ENCODE measurements around the gene STK33. TPM values are rescaled to one million over a fixed set of nuclear protein-coding genes. Genes with fewer than 3 reads are reported as not detected.

The STK33 gene
- total RNA-seq, 1 donor from 2014 or later: 3.4 TPM

DNA sequence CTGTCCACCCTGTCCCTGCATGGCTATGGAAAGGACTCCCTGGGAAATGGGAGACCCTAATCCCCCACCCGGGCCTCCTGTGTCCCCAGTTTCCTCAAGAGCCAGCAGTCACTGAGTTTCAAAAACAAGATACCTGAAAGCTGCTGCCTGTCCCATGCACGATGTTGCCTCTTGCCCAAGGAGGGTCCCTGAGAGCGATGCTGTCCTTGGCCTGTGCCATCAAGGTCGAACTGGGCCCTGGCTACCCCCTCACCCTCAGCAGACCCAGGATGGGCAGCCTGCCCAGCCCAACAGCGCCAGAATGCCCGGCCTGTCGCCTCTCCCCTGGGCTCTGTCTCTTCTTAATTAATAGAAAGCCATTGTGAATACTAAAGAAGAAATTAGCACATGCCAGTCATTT lies 225.8 kb downstream of the STK33 start:
- DNase-seq (ENCODE audit: low spot score): peak; percentile 68
- Mint-ChIP-seq H3K27me3 (ENCODE audit: low read depth) (peaks cover 13% of the 10 kb centered on the region), H3K27ac (ENCODE audit: unreplicated experiment) (no peak overlapping the region), H3K36me3 (ENCODE audit: low read depth) (no peaks in the 10 kb centered on the region), H3K9me3 (ENCODE audit: low read depth) (no peaks in the 10 kb centered on the region), H3K4me3 (ENCODE audit: unreplicated experiment) (no peak overlapping the region), H3K4me1 (ENCODE audit: low read depth) (no peaks in the 10 kb centered on the region)
- TF ChIP-seq, protein P1, sequence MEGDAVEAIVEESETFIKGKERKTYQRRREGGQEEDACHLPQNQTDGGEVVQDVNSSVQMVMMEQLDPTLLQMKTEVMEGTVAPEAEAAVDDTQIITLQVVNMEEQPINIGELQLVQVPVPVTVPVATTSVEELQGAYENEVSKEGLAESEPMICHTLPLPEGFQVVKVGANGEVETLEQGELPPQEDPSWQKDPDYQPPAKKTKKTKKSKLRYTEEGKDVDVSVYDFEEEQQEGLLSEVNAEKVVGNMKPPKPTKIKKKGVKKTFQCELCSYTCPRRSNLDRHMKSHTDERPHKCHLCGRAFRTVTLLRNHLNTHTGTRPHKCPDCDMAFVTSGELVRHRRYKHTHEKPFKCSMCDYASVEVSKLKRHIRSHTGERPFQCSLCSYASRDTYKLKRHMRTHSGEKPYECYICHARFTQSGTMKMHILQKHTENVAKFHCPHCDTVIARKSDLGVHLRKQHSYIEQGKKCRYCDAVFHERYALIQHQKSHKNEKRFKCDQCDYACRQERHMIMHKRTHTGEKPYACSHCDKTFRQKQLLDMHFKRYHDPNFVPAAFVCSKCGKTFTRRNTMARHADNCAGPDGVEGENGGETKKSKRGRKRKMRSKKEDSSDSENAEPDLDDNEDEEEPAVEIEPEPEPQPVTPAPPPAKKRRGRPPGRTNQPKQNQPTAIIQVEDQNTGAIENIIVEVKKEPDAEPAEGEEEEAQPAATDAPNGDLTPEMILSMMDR (IDR thresholded peaks at IDR 0.05): no peak

- TF ChIP-seq, protein P1 (IDR thresholded peaks at IDR 0.05): no peak
- no peaks in the 10 kb centered on the region for H3K9me3 Mint-ChIP-seq (ENCODE audit: low read depth)
- no peak overlapping the region for H3K27ac Mint-ChIP-seq (ENCODE audit: unreplicated experiment)
- DNase-seq (ENCODE audit: low spot score): no peak
- no peak overlapping the region for H3K4me3 Mint-ChIP-seq (ENCODE audit: unreplicated experiment)
- no peaks in the 10 kb centered on the region for H3K4me1 Mint-ChIP-seq (ENCODE audit: low read depth)
- no peaks in the 10 kb centered on the region for H3K36me3 Mint-ChIP-seq (ENCODE audit: low read depth)
- peaks cover 15% of the 10 kb centered on the region for H3K27me3 Mint-ChIP-seq (ENCODE audit: low read depth)
Measured at GRCh38 chr11:8366316-8366715, 227.7 kb downstream of the STK33 start.

DNA sequence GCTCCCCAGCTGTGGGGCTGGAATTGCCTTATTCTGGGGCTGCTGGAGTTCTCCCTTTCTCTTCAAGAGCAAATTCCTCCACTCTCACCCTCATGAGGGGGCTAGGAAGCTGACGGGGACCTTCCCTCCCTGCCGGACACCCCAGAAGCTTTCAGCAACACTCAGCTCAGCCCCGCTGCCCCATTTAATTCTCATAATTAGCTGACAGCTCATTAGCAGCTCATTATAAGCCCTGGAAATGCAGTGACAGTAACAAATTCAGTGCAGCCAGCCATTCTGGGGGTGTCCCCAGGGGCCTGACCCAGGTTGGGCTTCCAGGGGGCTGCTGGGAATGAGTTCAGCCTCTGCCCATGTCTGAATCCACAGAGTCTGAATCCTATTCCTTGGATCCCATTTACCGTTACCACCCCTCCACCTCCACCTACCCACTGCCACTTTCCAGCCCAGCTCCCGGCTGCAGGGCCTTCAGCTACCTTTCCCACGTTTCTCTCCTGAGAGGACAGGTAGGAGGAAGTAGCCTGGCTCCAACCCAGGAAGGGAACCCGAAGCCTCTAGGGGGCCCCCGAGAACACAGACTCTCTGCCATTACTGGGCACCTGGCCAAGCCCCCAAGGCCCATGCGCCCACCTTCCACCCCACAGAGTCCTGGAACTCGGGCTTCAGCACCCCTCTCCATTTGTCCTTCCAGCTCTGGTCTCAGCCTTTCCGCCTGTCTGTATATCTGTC lies 228.6 kb downstream of the STK33 start:
- H3K27me3 Mint-ChIP-seq (ENCODE audit: low read depth): peaks cover 13% of the 10 kb centered on the region
- no peaks in the 10 kb centered on the region for H3K9me3 Mint-ChIP-seq (ENCODE audit: low read depth)
- TF ChIP-seq, protein P1 (IDR thresholded peaks at IDR 0.05): no peak
- no peaks in the 10 kb centered on the region for H3K36me3 Mint-ChIP-seq (ENCODE audit: low read depth)
- no peak overlapping the region for H3K4me3 Mint-ChIP-seq (ENCODE audit: unreplicated experiment)
- H3K4me1 Mint-ChIP-seq (ENCODE audit: low read depth): no peaks in the 10 kb centered on the region
- no peak for DNase-seq (ENCODE audit: low spot score)
- H3K27ac Mint-ChIP-seq (ENCODE audit: unreplicated experiment): no peak overlapping the region

DNA sequence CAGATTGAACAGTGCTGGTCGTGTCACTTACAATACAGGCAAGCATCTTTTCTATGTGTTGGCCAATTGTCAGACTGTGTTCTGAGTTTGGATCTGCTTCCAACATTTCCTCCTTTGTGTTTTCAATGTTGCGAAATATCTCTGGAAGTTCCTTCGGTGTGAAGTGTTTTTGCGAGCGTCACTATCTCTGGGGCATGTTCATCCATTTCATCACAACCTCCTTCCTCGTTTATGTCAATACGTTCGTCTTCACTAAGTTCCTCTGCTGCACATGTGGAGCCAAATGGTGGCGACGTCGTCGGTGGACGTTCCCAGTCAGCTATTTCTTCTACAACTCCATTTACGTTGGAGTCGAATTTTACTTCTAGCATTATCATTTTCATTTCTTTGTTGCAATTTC lies 230.1 kb downstream of the STK33 start:
- Mint-ChIP-seq H3K36me3 (ENCODE audit: low read depth) (no peaks in the 10 kb centered on the region), H3K4me3 (ENCODE audit: unreplicated experiment) (no peak overlapping the region), H3K27me3 (ENCODE audit: low read depth) (peaks cover 17% of the 10 kb centered on the region), H3K9me3 (ENCODE audit: low read depth) (no peaks in the 10 kb centered on the region), H3K4me1 (ENCODE audit: low read depth) (no peaks in the 10 kb centered on the region), H3K27ac (ENCODE audit: unreplicated experiment) (no peak overlapping the region)
- TF ChIP-seq, protein P1 (IDR thresholded peaks at IDR 0.05): no peak
- no peak for DNase-seq (ENCODE audit: low spot score)

DNA sequence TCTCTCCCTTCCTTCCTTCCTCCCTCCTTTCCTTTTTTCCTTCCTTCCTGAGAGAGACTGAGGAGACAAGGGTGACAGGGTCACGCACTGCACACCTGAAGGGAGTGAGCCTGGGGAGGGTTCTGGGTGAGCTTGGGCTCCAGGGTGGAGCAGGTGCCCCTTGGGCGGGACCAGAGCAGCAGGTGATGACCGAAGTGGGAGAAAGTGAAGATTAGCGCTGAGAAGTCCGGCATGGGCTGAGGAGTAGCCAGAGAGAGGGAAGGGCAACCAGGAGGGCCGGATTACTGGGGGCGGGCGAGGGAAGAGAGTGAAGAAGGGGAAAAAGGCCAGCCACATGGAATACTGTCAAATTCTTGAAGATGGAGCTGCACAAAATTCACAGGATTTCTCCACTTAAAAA lies 231.1 kb downstream of the STK33 start:
- TF ChIP-seq, protein P1 (IDR thresholded peaks at IDR 0.05): no peak
- Mint-ChIP-seq H3K27ac (ENCODE audit: unreplicated experiment) (no peak overlapping the region), H3K9me3 (ENCODE audit: low read depth) (no peaks in the 10 kb centered on the region), H3K36me3 (ENCODE audit: low read depth) (no peaks in the 10 kb centered on the region), H3K4me3 (ENCODE audit: unreplicated experiment) (no peak overlapping the region), H3K4me1 (ENCODE audit: low read depth) (no peaks in the 10 kb centered on the region), H3K27me3 (ENCODE audit: low read depth) (peaks cover 15% of the 10 kb centered on the region)
- DNase-seq (ENCODE audit: low spot score): no peak

All from chondrocyte (in vitro differentiated cells).